GM12874 (cell line): ENCODE results near the gene IPO13.

Source experiments
- CTCF ChIP-seq: IDR thresholded peaks from 2 replicates; pipeline ENCODE4 v1.5.1; 2011; ENCODE audit warnings: low read depth, mild to moderate bottlenecking, control low read depth, low read length, moderate library complexity; ENCODE audit not compliant: insufficient read depth

The IPO13 gene

DNA sequence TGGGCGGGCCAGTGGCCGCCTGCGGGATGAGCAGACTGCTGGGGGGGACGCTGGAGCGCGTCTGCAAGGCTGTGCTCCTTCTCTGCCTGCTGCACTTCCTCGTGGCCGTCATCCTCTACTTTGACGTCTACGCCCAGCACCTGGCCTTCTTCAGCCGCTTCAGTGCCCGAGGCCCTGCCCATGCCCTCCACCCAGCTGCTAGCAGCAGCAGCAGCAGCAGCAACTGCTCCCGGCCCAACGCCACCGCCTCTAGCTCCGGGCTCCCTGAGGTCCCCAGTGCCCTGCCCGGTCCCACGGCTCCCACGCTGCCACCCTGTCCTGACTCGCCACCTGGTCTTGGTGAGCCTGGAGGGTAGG lies 34.4 kb downstream of the IPO13 start:
- no peak for TF ChIP-seq CTCF

- TF ChIP-seq CTCF = no peak
These were observed 34.9 kb downstream of the IPO13 start for GRCh38 chr1:43981636-43982035.

GRCh38 chr1:43982241-43982640 lies 35.5 kb downstream of the IPO13 start:
- no peak for TF ChIP-seq CTCF

DNA sequence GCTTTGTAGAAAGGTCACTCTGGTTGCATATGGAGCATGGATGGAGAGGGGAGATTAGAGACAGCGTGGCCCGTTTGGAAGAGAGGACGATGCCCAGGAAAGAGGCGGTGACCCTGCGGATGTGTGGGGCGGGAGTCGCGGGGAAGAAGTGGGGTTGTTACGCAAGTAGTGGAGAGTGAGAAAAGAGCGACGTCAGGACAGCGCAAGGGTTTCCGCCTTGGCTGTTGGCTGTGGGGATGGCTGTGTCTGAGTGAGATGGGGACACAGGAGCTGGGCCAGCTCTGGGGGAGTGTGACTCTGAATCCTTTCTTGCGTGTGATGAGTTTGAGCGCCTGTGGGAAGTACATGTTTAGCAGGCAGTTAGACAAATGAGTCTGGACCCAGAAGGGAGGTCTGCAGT lies 36.1 kb downstream of the IPO13 start:
- no peak for TF ChIP-seq CTCF

DNA sequence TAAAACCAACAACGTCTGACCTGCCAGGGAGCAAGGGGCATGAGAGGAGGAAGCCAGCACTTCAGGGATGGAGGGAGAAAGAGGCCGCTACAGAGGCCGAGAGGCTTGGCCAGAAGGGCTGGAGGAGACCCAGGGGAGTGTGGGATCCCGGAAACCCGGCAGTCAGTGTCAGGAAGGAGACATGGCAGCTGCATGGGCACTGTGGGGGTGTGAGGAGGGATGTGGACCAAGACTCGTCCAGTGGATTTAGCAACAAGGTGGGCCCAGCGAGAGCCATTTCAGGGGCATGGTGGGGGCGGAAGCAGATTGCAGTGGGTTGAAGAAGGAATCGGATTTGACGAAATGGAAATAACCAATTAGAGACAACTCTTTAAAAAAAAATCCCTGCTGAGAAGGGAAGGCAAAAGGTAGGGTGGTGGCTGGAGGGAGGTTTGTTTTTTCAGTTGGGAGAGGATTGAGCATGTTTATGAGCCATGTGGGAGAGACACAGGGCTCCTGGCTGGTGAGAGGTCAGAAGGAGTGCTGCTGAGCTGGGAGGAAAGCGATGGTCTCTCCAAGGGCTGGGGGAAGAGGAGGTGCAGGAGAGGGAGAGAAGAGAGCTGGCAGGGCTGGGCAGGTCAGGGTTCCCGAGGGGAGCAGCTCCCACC lies 36.6 kb downstream of the IPO13 start:
- no peak for TF ChIP-seq CTCF

DNA sequence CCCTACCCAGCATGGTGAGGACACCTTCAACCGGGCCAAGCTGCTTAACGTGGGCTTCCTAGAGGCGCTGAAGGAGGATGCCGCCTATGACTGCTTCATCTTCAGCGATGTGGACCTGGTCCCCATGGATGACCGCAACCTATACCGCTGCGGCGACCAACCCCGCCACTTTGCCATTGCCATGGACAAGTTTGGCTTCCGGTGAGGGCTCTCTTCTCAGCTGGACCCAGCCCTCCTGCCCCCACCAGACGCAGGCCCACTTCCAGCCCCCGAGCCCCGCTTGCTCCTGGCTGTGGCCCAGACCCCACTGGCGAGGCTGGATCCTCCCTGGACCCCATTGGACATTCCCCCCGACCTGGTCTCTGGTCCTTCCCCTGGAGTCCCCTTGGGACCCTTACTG lies 38.1 kb downstream of the IPO13 start:
- no peak for TF ChIP-seq CTCF

- TF ChIP-seq CTCF = no peak
These were observed 39.3 kb downstream of the IPO13 start for GRCh38 chr1:43985984-43986595.

DNA sequence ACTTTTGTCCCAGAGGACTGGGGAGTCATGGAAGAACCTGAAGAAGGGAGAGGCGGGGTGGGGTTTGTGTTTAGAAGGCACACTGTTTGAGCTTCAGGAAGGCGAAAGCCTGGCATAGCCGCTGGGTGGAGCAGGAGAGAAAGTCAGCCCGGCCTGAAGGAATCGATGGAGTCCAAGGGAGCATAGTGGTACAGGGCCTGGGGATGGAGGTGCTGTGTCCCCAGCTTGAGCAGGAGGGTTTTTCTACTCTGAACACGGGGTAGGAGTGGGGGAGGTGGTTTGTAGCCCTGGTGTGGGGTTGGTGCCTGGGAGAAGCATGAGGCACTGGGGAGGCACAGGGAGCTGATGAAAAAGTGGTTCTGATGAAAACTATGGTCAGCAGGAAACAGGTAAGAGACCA lies 40.0 kb downstream of the IPO13 start:
- TF ChIP-seq CTCF = no peak
